Activated naive CD8-positive, alpha-beta T cell treated with anti-CD3 and anti-CD28 coated beads, Interleukin-2, amount 10 ng/mL, durations not matched to agents 7 days and 5 days (primary cell): ENCODE data around the gene CASP9. TPM values are rescaled to one million over a fixed set of nuclear protein-coding genes. Genes with fewer than 3 reads are reported as not detected.

ENCODE experiments used
- ATAC-seq: fragments of 150-1000 bp; cut with Tn5 transposase; one replicate; pipeline ENCODE4 v1.10.0; 2021; ENCODE audit warnings: low read depth, moderate library complexity
- POLR2A ChIA-PET: fragments of 350-600 bp; sonication (Branson Sonifier 250); formaldehyde crosslinking; loops from one replicate; lab custom pipeline; 2021; ENCODE audit warnings: antibody characterized with exemption; lab: Charles Lee
- DNase-seq: peaks from one replicate; pipeline ENCODE4 v3.0.0; 2021
- H3K27ac Mint-ChIP-seq: one replicate; pipeline ENCODE4 v1.8.0; 2022; ENCODE audit warnings: mild to moderate bottlenecking, mixed read lengths
- H3K27me3 Mint-ChIP-seq: one replicate; pipeline ENCODE4 v1.8.0; 2022; ENCODE audit warnings: mild to moderate bottlenecking, moderate library complexity, mixed read lengths
- H3K36me3 Mint-ChIP-seq: one replicate; pipeline ENCODE4 v1.8.0; 2021; ENCODE audit warnings: mild to moderate bottlenecking, mixed read lengths
- H3K4me1 Mint-ChIP-seq: one replicate; pipeline ENCODE4 v1.8.0; 2021; ENCODE audit warnings: mixed read lengths
- H3K4me3 Mint-ChIP-seq: one replicate; pipeline ENCODE4 v1.8.0; 2022; ENCODE audit warnings: mild to moderate bottlenecking, moderate library complexity, mixed read lengths
- H3K9me3 Mint-ChIP-seq: one replicate; pipeline ENCODE4 v1.8.0; 2021; ENCODE audit warnings: mixed read lengths
- total RNA-seq, 2 experiments: library from RNA; stranded (reverse); gene quantifications; one replicate each; pipeline ENCODE4 v1.2.3, GENCODE V29; 2021

Gene CASP9
- total RNA-seq, 2 experiments from 2014 or later: 9.6 to 13.7 TPM

DNA sequence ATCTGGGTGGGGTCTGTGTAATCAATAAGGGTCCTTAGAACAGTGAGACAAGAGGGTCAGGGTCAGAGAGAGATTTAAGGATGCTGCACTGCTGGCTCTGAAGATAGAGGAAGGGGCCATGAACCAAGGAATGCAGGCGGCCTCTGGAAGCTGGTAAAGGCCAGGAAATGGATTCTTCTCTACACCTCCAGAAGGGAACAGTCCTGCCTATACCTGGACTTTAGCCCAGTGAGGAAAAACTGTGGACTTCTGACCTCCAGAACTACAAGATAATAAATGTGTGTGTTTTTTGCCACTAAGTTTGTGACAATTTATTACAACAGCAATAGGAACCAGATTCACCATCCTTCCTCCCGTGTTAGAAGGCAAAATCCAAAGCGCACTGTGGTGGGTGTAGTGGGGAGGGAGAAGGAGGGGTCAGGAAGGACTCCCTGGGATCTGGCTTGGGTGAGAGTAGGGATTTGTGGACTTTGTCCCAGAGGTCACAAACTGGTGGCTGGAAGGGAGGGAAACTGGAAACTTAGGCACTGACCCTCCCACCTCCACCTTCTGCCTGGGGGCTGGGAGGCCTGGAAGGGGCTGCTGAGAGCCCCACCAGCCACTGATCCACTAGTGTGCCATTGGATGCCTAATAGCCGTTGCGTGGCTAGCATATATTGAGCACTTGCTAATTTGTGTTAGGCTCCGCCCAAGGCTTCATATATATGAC is 72.8 kb downstream of the CASP9 start:
- H3K27ac Mint-ChIP-seq: no peak overlapping the region
- no peak overlapping the region for H3K4me3 Mint-ChIP-seq
- H3K9me3 Mint-ChIP-seq: no peaks in the 10 kb centered on the region
- DNase-seq: no peak
- no peaks in the 10 kb centered on the region for H3K4me1 Mint-ChIP-seq
- no peaks in the 10 kb centered on the region for H3K36me3 Mint-ChIP-seq
- ATAC-seq: no peak
- peaks cover 4% of the 10 kb centered on the region for H3K27me3 Mint-ChIP-seq
- POLR2A ChIA-PET: no interaction called here

DNA sequence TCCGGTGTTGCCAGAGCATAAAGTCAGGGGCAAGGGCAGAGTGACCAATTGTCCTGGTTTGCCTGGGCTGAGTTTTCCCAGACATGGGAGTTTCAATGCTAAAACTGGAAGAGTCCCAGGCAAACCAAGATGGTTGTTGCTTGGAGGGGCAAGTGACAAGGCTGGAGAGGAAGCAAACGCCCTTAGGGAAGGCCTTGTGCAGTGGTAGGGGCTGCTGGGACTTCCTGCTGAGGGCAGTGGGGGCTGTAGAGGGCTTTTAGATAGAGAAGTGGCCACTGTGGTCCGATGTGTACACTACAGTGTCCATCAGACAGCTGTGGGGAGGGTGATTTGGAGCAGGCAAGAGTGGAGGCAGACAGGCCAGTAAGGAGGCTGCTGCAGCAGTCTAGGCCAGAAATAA is 74.4 kb downstream of the CASP9 start:
- H3K4me3 Mint-ChIP-seq: no peak overlapping the region
- no peak overlapping the region for H3K27ac Mint-ChIP-seq
- DNase-seq: no peak
- peaks cover 5% of the 10 kb centered on the region for H3K4me1 Mint-ChIP-seq
- H3K27me3 Mint-ChIP-seq: peaks cover 4% of the 10 kb centered on the region
- no peaks in the 10 kb centered on the region for H3K9me3 Mint-ChIP-seq
- no peaks in the 10 kb centered on the region for H3K36me3 Mint-ChIP-seq
- ATAC-seq: no peak
- POLR2A ChIA-PET: no interaction called here

DNA sequence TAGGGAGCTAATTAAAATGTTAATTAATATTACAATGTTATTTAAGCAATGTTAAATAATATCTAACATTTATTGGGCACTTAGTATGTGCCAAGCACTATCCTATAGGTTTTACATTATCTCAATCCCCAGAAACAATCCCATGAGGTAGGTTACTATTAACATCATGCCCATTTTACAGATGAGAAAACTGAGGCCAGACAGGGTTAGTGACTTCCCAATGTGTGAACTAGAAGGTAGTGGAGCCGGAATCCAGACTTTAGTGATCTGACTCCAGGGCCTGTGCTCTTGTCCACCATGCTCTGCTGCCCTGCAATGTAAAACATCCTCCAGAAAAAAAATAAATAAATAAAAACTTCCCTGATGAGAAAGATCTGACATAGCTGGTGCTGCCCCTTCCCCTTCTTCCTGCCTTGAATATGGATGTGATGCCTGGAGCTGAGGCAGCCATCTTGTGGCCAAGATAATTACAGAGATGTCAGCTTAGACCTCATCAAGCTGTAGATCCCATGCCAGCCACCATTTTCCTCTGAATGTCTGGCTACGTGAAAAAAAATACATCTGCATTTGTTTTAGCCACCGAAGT is 75.0 kb downstream of the CASP9 start:
- Mint-ChIP-seq H3K27me3 (peaks cover 4% of the 10 kb centered on the region), H3K27ac (no peak overlapping the region), H3K36me3 (no peaks in the 10 kb centered on the region), H3K9me3 (no peaks in the 10 kb centered on the region), H3K4me1 (peaks cover 5% of the 10 kb centered on the region), H3K4me3 (no peak overlapping the region)
- ATAC-seq (no peak), DNase-seq (no peak)
- POLR2A ChIA-PET: no interaction called here

DNA sequence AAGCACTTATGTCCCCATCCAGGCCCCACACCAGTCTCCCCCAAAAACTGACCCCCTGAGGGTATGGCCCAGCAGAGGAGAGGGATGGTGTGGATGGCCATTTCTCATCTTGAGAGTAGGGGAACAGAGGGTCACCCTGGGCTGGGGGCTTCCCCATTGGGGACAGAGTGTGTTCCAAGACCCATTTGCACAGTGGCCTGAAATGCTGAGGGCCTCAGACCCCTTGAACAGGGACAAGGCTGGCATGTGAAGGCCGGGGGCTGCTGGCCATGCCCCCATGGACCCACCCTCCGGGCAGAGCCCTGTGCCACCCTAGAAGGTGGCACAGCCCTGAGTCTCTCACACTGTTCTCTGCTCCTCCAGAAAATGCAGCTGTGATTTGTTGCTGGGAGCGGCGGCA is 77.8 kb downstream of the CASP9 start:
- Mint-ChIP-seq H3K9me3 (no peaks in the 10 kb centered on the region), H3K36me3 (no peaks in the 10 kb centered on the region), H3K27ac (no peak overlapping the region), H3K4me3 (no peak overlapping the region), H3K27me3 (peaks cover 4% of the 10 kb centered on the region), H3K4me1 (peaks cover 5% of the 10 kb centered on the region)
- no peak for DNase-seq
- no peak for ATAC-seq
- POLR2A ChIA-PET: no interaction called here

- H3K27me3 Mint-ChIP-seq: peaks cover 4% of the 10 kb centered on the region
- peaks cover 5% of the 10 kb centered on the region for H3K4me1 Mint-ChIP-seq
Measured at GRCh38 chr1:15445390-15446122, 78.5 kb downstream of the CASP9 start.

GRCh38 chr1:15444468-15445389 is 79.3 kb downstream of the CASP9 start:
- Mint-ChIP-seq H3K27me3 (peaks cover 2% of the 10 kb centered on the region), H3K27ac (no peak overlapping the region), H3K9me3 (no peaks in the 10 kb centered on the region), H3K4me1 (peaks cover 5% of the 10 kb centered on the region), H3K4me3 (no peak overlapping the region), H3K36me3 (no peaks in the 10 kb centered on the region)
- POLR2A ChIA-PET: no interaction called here
- DNase-seq (no peak), ATAC-seq (no peak)

More at GRCh38 chr1:15445390-15446122, 78.5 kb downstream of the CASP9 start:
- H3K9me3 Mint-ChIP-seq: no peaks in the 10 kb centered on the region
- H3K27ac Mint-ChIP-seq: no peak overlapping the region
- H3K4me3 Mint-ChIP-seq: no peak overlapping the region
- DNase-seq (no peak), ATAC-seq (no peak)
- POLR2A ChIA-PET: no interaction called here
- no peaks in the 10 kb centered on the region for H3K36me3 Mint-ChIP-seq

DNA sequence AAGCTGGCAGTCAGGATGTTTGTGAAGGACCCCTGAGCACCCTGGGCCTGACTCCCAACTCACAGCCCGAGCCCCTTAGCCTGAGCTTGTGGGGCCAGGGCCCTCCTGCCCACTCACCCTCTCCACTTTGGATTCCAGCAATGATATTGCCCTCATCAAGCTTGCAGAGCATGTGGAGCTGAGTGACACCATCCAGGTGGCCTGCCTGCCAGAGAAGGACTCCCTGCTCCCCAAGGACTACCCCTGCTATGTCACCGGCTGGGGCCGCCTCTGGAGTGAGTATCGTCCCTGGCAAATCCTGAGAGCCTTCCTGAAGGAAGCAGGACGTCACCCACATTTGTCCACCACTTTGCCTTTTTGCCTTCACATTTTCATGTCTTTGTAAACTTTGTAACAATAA is 80.7 kb downstream of the CASP9 start:
- no peaks in the 10 kb centered on the region for H3K36me3 Mint-ChIP-seq
- no peak overlapping the region for H3K27ac Mint-ChIP-seq
- ATAC-seq: no peak
- H3K9me3 Mint-ChIP-seq: no peaks in the 10 kb centered on the region
- DNase-seq: no peak
- H3K27me3 Mint-ChIP-seq: no peaks in the 10 kb centered on the region
- H3K4me3 Mint-ChIP-seq: no peak overlapping the region
- H3K4me1 Mint-ChIP-seq: peaks cover 5% of the 10 kb centered on the region
- POLR2A ChIA-PET: no interaction called here

DNA sequence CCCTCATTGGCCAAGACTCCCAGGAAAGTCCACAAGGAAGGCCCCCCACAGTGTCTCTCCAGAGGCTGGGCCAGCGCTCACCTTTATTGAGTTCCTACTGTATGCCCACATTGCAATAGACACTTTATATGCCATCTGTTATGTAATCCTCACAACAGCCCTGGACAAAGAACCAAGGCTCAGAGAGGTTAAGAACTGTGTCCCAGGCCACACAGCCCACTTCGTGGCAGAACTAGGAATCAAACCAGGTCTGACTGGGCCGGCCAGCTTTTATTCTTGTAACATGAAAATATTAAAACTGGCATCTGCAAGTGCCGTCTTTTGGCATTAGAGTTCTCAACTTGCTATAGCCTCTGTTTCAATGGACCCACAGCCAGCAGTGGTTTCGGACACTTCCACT is 81.3 kb downstream of the CASP9 start:
- peaks cover 5% of the 10 kb centered on the region for H3K4me1 Mint-ChIP-seq
- POLR2A ChIA-PET: no interaction called here
- no peak for DNase-seq
- no peaks in the 10 kb centered on the region for H3K36me3 Mint-ChIP-seq
- no peaks in the 10 kb centered on the region for H3K27me3 Mint-ChIP-seq
- ATAC-seq: no peak
- H3K9me3 Mint-ChIP-seq: no peaks in the 10 kb centered on the region
- no peak overlapping the region for H3K4me3 Mint-ChIP-seq
- H3K27ac Mint-ChIP-seq: no peak overlapping the region

- POLR2A ChIA-PET: no interaction called here
- ATAC-seq: no peak
- Mint-ChIP-seq H3K4me3 (no peak overlapping the region), H3K36me3 (no peaks in the 10 kb centered on the region), H3K27me3 (no peaks in the 10 kb centered on the region), H3K4me1 (peaks cover 5% of the 10 kb centered on the region), H3K9me3 (no peaks in the 10 kb centered on the region), H3K27ac (no peak overlapping the region)
- DNase-seq: no peak
Measured at GRCh38 chr1:15442119-15442518, 81.9 kb downstream of the CASP9 start.

Other genes starting within 250 kb of the CASP9 start
- 10 to 100 TPM; 49.4 TPM for gene EFHD2, start 114.3 kb downstream of the CASP9 start, total RNA-seq
- 1 to 10 TPM in 1 of 2 experiments, under 1 TPM in 1; 0.39 to 1.0 TPM for gene CTRC, start 85.8 kb downstream of the CASP9 start, total RNA-seq
- gene CELA2A, start 67.5 kb downstream of the CASP9 start, total RNA-seq: not detected
- not detected for gene CELA2B, start 48.1 kb downstream of the CASP9 start, total RNA-seq
- gene DNAJC16, start 2.6 kb upstream of the CASP9 start, total RNA-seq: 10 to 100 TPM; 15.7 to 18.9 TPM
- gene AGMAT, start 60.8 kb upstream of the CASP9 start, total RNA-seq: 1 to 10 TPM; 7.6 to 8.0 TPM
- 10 to 100 TPM; 31.6 to 33.3 TPM for gene DDI2, start 93.2 kb upstream of the CASP9 start, total RNA-seq
- 10 to 100 TPM; 47.7 to 56.6 TPM for gene PLEKHM2, start 160.1 kb upstream of the CASP9 start, total RNA-seq
- gene SLC25A34, start 212.0 kb upstream of the CASP9 start, total RNA-seq: 1 to 10 TPM; 1.6 to 2.7 TPM
- not detected for gene TMEM82, start 218.3 kb upstream of the CASP9 start, total RNA-seq
- under 1 TPM in 1 of 2 experiments, not detected in 1; 0.26 TPM for gene FBLIM1, start 234.6 kb upstream of the CASP9 start, total RNA-seq